GM12873 (cell line): ENCODE results near the gene CTDNEP1.

ENCODE experiments used
- CTCF ChIP-seq: IDR thresholded peaks from 2 replicates; pipeline ENCODE4 v1.5.1; 2012; ENCODE audit warnings: low read depth, mild to moderate bottlenecking, moderate library complexity, low read length, control low read depth; ENCODE audit not compliant: insufficient read depth; ENCODE audit errors: missing control alignments

CTDNEP1 gene

GRCh38 chr17:7205561-7205960, 46.0 kb downstream of the CTDNEP1 start:
- TF ChIP-seq CTCF: no peak

- TF ChIP-seq CTCF: no peak
Observed at GRCh38 chr17:7204828-7205461, 46.6 kb downstream of the CTDNEP1 start.

GRCh38 chr17:7204336-7204735, 47.2 kb downstream of the CTDNEP1 start:
- no peak for TF ChIP-seq CTCF

GRCh38 chr17:7203391-7203790, 48.1 kb downstream of the CTDNEP1 start:
- no peak for TF ChIP-seq CTCF

- TF ChIP-seq CTCF: no peak
Observed at GRCh38 chr17:7196651-7197401, 54.7 kb downstream of the CTDNEP1 start.

GRCh38 chr17:7195971-7196370, 55.6 kb downstream of the CTDNEP1 start:
- no peak for TF ChIP-seq CTCF
